Endothelial cell of umbilical vein (primary cell): Measurements from ENCODE around the gene EEFSEC.

Experiments used
- CTCF ChIP-seq, 2 donors: IDR thresholded peaks; 1 replicate in 1 of 2; 2 replicates in 1 of 2; pipeline ENCODE4 v1.5.1; 2011; ENCODE audit warnings: low read length in 2 of 2, mild to moderate bottlenecking in 2 of 2, moderate library complexity in 2 of 2, control low read depth in 1 of 2, inconsistent platforms in 1 of 2, low read depth in 1 of 2; ENCODE audit not compliant: insufficient read depth in 1 of 2; ENCODE audit errors: extremely low read depth in 1 of 2
- EZH2 ChIP-seq: IDR thresholded peaks from 2 replicates; pipeline ENCODE4 v1.6.1; 2012; ENCODE audit warnings: borderline replicate concordance, low read depth, mild to moderate bottlenecking, moderate library complexity, low read length, inconsistent platforms; ENCODE audit not compliant: severe bottlenecking
- JUN ChIP-seq: IDR thresholded peaks from 2 replicates; pipeline ENCODE4 v1.6.1; 2011; ENCODE audit warnings: borderline replicate concordance, low read depth; ENCODE audit not compliant: insufficient read length, insufficient read depth
- POLR2A ChIP-seq: IDR thresholded peaks from 2 replicates; pipeline ENCODE4 v1.6.1; 2012; ENCODE audit warnings: low read depth, mild to moderate bottlenecking, control low read depth, low read length
- POLR2AphosphoS5 ChIP-seq: IDR thresholded peaks from 2 replicates; pipeline ENCODE4 v1.6.1; 2012; ENCODE audit warnings: low read depth, mild to moderate bottlenecking, control low read depth, low read length, moderate library complexity; ENCODE audit not compliant: insufficient read depth

- TF ChIP-seq POLR2A = no peak
- no peak for TF ChIP-seq CTCF (IDR thresholded peaks at IDR 0.05; ENCODE audit: extremely low read depth in 1 of 2, insufficient read depth in 1 of 2, low read depth in 1 of 2, low read length in 2 of 2)
- TF ChIP-seq EZH2 = no peak
- no peak for TF ChIP-seq POLR2AphosphoS5
- no peak for TF ChIP-seq JUN
Measured at GRCh38 chr3:128427872-128428822, 274.9 kb downstream of the EEFSEC start.
